Measurements from ENCODE around the gene GCNA. TPM values are rescaled to one million over a fixed set of nuclear protein-coding genes. Genes with fewer than 3 reads are reported as not detected.

The GCNA gene
- total RNA-seq, 1 donor from 2014 or later = 0.96 TPM

- Histone ChIP-seq H3K4me1 (peaks cover 0 to 6% of the 10 kb centered on the region in 2 donors), H3K27ac (no peak overlapping the region), H3K9me3 (no peaks in the 10 kb centered on the region), H3K36me3 (no peaks in the 10 kb centered on the region), H3K4me3 (no peak overlapping the region), H3K27me3 (no peaks in the 10 kb centered on the region)
- intact Hi-C loops (cut with DNase I) = no loop called here
- no peak for TF ChIP-seq CTCF (IDR thresholded peaks at IDR 0.05)
- no peak for DNase-seq (ENCODE audit: low spot score in 2 of 2)
Measured at GRCh38 chrX:71627588-71628404, 49.6 kb downstream of the GCNA start.

- Histone ChIP-seq H3K4me1 (no peaks in the 10 kb centered on the region), H3K4me3 (no peak overlapping the region), H3K36me3 (no peaks in the 10 kb centered on the region), H3K27me3 (no peaks in the 10 kb centered on the region), H3K9me3 (no peaks in the 10 kb centered on the region), H3K27ac (no peak overlapping the region)
- intact Hi-C loops (cut with DNase I) = no loop called here
- TF ChIP-seq CTCF (IDR thresholded peaks at IDR 0.05) = no peak
- DNase-seq (ENCODE audit: low spot score in 2 of 2) = no peak
Measured at GRCh38 chrX:71629467-71629866, 51.2 kb downstream of the GCNA start.

- Histone ChIP-seq H3K9me3 (no peaks in the 10 kb centered on the region), H3K4me1 (no peaks in the 10 kb centered on the region), H3K27me3 (no peaks in the 10 kb centered on the region), H3K4me3 (no peak overlapping the region), H3K27ac (no peak overlapping the region), H3K36me3 (no peaks in the 10 kb centered on the region)
- no peak for TF ChIP-seq CTCF (IDR thresholded peaks at IDR 0.05)
- intact Hi-C loops (cut with DNase I) = no loop called here
- DNase-seq (ENCODE audit: low spot score in 2 of 2) = no peak
Measured at GRCh38 chrX:71632923-71633657, 54.9 kb downstream of the GCNA start.

GRCh38 chrX:71634366-71634765, 56.1 kb downstream of the GCNA start:
- no peaks in the 10 kb centered on the region for H3K36me3 ChIP-seq
- H3K27me3 ChIP-seq = no peaks in the 10 kb centered on the region
- no peak for TF ChIP-seq CTCF (IDR thresholded peaks at IDR 0.05)
- H3K4me3 ChIP-seq = no peak overlapping the region
- intact Hi-C loops (cut with DNase I) = no loop called here
- H3K27ac ChIP-seq = no peak overlapping the region
- no peaks in the 10 kb centered on the region for H3K4me1 ChIP-seq
- DNase-seq (ENCODE audit: low spot score in 2 of 2) = no peak
- no peaks in the 10 kb centered on the region for H3K9me3 ChIP-seq

GRCh38 chrX:71636438-71637252, 58.4 kb downstream of the GCNA start:
- H3K9me3 ChIP-seq = no peaks in the 10 kb centered on the region
- H3K4me1 ChIP-seq = no peaks in the 10 kb centered on the region
- H3K4me3 ChIP-seq = no peak overlapping the region
- H3K27ac ChIP-seq = no peak overlapping the region
- no peak for DNase-seq (ENCODE audit: low spot score in 2 of 2)
- no peak for TF ChIP-seq CTCF (IDR thresholded peaks at IDR 0.05)
- H3K27me3 ChIP-seq = no peaks in the 10 kb centered on the region
- no peaks in the 10 kb centered on the region for H3K36me3 ChIP-seq
- intact Hi-C loops (cut with DNase I) = no loop called here
